ENCODE data around the gene FIZ1.

GRCh38 chr19:55647732-55648584 lies 48.6 kb upstream of the FIZ1 start, which contains the start of gene CCDC106:
- TF ChIP-seq CTCF (conservative IDR thresholded peaks at IDR 0.05; ENCODE audit: low read depth in 2 of 2) (no peak), JUNB (IDR thresholded peaks at IDR 0.05; ENCODE audit: unreplicated experiment) (peak; percentile 99), ZNF114 (CRISPR knock-in tag; IDR thresholded peaks at IDR 0.05) (no peak), REST (IDR thresholded peaks at IDR 0.05; ENCODE audit: unreplicated experiment) (no peak), POLR2AphosphoS5 (IDR thresholded peaks at IDR 0.05; ENCODE audit: low read depth) (peak; percentile 6; the same call in 1 of the 2 replicates), EZH2 (IDR thresholded peaks at IDR 0.05; ENCODE audit: low read depth, unreplicated experiment) (no peak), EZH2phosphoT487 (IDR thresholded peaks at IDR 0.05; ENCODE audit: unreplicated experiment) (no peak), CREB1 (CRISPR knock-in tag; IDR thresholded peaks at IDR 0.05; ENCODE audit: low read depth) (0 out of 2 replicates have a peak, but pooled peaks have one; percentile 19), ZNF331 (CRISPR knock-in tag; IDR thresholded peaks at IDR 0.05; ENCODE audit: low read depth) (no peak), STAT1 (IDR thresholded peaks at IDR 0.05; ENCODE audit: unreplicated experiment) (no peak), ZNF462 (CRISPR knock-in tag; IDR thresholded peaks at IDR 0.05) (no peak), ETS1 (IDR thresholded peaks at IDR 0.05) (no peak)
